Gastrocnemius medialis (tissue), 4 donors: Measurements from ENCODE around the gene DTHD1. TPM values are rescaled to one million over a fixed set of nuclear protein-coding genes. Genes with fewer than 3 reads are reported as not detected.

Experiments used
- ATAC-seq, 2 donors: fragments of 150-250 bp; one replicate each; pipeline ENCODE4 v1.9.1; 2016
- DNase-seq, 2 donors: peaks; one replicate each; pipeline ENCODE4 v3.0.0-alpha.2; 2019
- H3K27ac ChIP-seq, 4 donors: fragments of 200-600 bp; sonication (generic); 1 replicate in 1 of 4; 2 replicates in 3 of 4; pipeline ENCODE4 v1.5.1; 2016 to 2018; ENCODE audit warnings: mild to moderate bottlenecking in 2 of 4, moderate library complexity in 1 of 4
- H3K27me3 ChIP-seq, 3 donors: fragments of 200-600 bp; sonication (generic) in 2 of 3; 1 replicate in 1 of 3; 2 replicates in 2 of 3; pipeline versions ENCODE4 v1.5.1 to v1.6.0; 2016 to 2019; ENCODE audit warnings: mild to moderate bottlenecking in 1 of 3, moderate library complexity in 1 of 3
- H3K36me3 ChIP-seq, 2 donors: fragments of 200-600 bp; sonication (generic) in 1 of 2; one replicate each; pipeline ENCODE4 v1.5.1; 2017 to 2018
- H3K4me1 ChIP-seq, 2 donors: fragments of 200-600 bp; sonication (generic) in 1 of 2; one replicate each; pipeline ENCODE4 v1.5.1; 2016 to 2017; ENCODE audit warnings: mild to moderate bottlenecking in 2 of 2
- H3K4me3 ChIP-seq, 4 donors: fragments of 200-600 bp; sonication (generic) in 3 of 4; 1 replicate in 1 of 4; 2 replicates in 3 of 4; pipeline ENCODE4 v1.5.1; 2016 to 2019; ENCODE audit warnings: mild to moderate bottlenecking in 2 of 4
- H3K9me3 ChIP-seq, 3 donors: fragments of 200-600 bp; sonication (generic) in 2 of 3; 1 replicate in 1 of 3; 2 replicates in 2 of 3; pipeline ENCODE4 v1.5.1; 2016 to 2019
- CTCF ChIP-seq, 5 experiments: fragments of 450-650 bp in 3 of 5; fragments of 200-600 bp in 2 of 5; sonication (generic) in 2 of 5; IDR thresholded peaks in 4 of 5; conservative IDR thresholded peaks in 1 of 5; 1 replicate in 4 of 5; 2 replicates in 1 of 5; pipeline ENCODE4 v1.5.1; 2016 to 2019; ENCODE audit warnings: antibody characterized with exemption in 5 of 5, mild to moderate bottlenecking in 3 of 5, moderate library complexity in 3 of 5
- POLR2A ChIP-seq, 2 donors: fragments of 450-650 bp; IDR thresholded peaks; one replicate each; pipeline ENCODE4 v1.6.1; 2017; ENCODE audit warnings: antibody characterized with exemption in 2 of 2, mild to moderate bottlenecking in 2 of 2, moderate library complexity in 2 of 2
- in situ Hi-C, 4 donors: fragments of 200-750 bp; cut with MboI; loops; one replicate each; pipeline versions ENCODE4 v1.15.0 to v1.8.0; 2017; ENCODE audit warnings: low sequenced_read_pairs in 4 of 4
- intact Hi-C: fragments of 100-400 bp; cut with DNase I; formaldehyde crosslinking; loops from one replicate; pipeline ENCODE4 v1.15.1; 2023; ENCODE audit warnings: low total_unique reads
- total RNA-seq, 4 donors: library from RNA; depleted of rRNA; stranded (reverse); fragments of >200 nt; gene quantifications; one replicate each; pipeline versions ENCODE4 v1.1.0 to v1.2.3, GENCODE V29; 2016

DTHD1 gene
- total RNA-seq, 4 donors from 2014 or later = 0.10 TPM; not detected in 3

GRCh38 chr4:36326476-36327029, 45.1 kb downstream of the DTHD1 start:
- DNase-seq (no peak), ATAC-seq (no peak)
- H3K4me3 ChIP-seq = no peak overlapping the region
- no peak for TF ChIP-seq POLR2A (IDR thresholded peaks at IDR 0.05)
- no peak for TF ChIP-seq CTCF (IDR thresholded peaks at IDR 0.05 in 4 of 5, conservative IDR thresholded peaks at IDR 0.05 in 1 of 5)
- no peaks in the 10 kb centered on the region for H3K9me3 ChIP-seq
- no peaks in the 10 kb centered on the region for H3K27me3 ChIP-seq
- intact Hi-C loops = no loop called here
- no peak overlapping the region for H3K27ac ChIP-seq
- H3K4me1 ChIP-seq = no peaks in the 10 kb centered on the region
- in situ Hi-C loops = no loop called here
- H3K36me3 ChIP-seq = no peaks in the 10 kb centered on the region

DNA sequence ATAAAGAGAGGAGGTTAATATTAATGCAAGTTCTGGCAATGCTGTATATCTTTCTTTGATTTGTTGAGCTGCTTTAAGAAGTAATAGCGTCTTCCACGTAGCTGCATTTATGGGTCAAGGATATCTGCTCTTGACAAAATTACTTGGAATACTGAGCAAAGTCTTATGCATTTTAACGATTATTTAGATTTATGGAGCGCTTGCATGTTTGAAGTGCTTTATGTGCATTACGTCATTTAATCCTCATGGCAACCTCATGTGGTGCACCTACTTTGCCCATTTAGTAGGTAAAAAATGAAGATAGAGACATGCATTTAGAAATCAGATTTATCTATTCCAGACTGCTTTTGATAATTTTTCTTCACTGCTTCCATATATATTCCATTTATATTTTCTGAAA, 46.0 kb downstream of the DTHD1 start:
- intact Hi-C loops = no loop called here
- no peak overlapping the region for H3K4me3 ChIP-seq
- no peak for DNase-seq
- no peaks in the 10 kb centered on the region for H3K4me1 ChIP-seq
- no peaks in the 10 kb centered on the region for H3K36me3 ChIP-seq
- H3K9me3 ChIP-seq = no peaks in the 10 kb centered on the region
- no peak overlapping the region for H3K27ac ChIP-seq
- in situ Hi-C loops = no loop called here
- TF ChIP-seq CTCF (IDR thresholded peaks at IDR 0.05 in 4 of 5, conservative IDR thresholded peaks at IDR 0.05 in 1 of 5) (no peak), POLR2A (IDR thresholded peaks at IDR 0.05) (no peak)
- no peak for ATAC-seq
- no peaks in the 10 kb centered on the region for H3K27me3 ChIP-seq

GRCh38 chr4:36328130-36328529, 46.7 kb downstream of the DTHD1 start:
- H3K9me3 ChIP-seq = no peaks in the 10 kb centered on the region
- H3K4me1 ChIP-seq = no peaks in the 10 kb centered on the region
- H3K27me3 ChIP-seq = no peaks in the 10 kb centered on the region
- DNase-seq = no peak
- in situ Hi-C loops (no loop called here), intact Hi-C loops (no loop called here)
- no peak overlapping the region for H3K4me3 ChIP-seq
- no peak for TF ChIP-seq CTCF (IDR thresholded peaks at IDR 0.05 in 4 of 5, conservative IDR thresholded peaks at IDR 0.05 in 1 of 5)
- TF ChIP-seq POLR2A (IDR thresholded peaks at IDR 0.05) = no peak
- no peaks in the 10 kb centered on the region for H3K36me3 ChIP-seq
- no peak for ATAC-seq
- H3K27ac ChIP-seq = no peak overlapping the region

- no peaks in the 10 kb centered on the region for H3K27me3 ChIP-seq
- ATAC-seq (no peak), DNase-seq (no peak)
- no peaks in the 10 kb centered on the region for H3K9me3 ChIP-seq
- TF ChIP-seq CTCF (IDR thresholded peaks at IDR 0.05 in 4 of 5, conservative IDR thresholded peaks at IDR 0.05 in 1 of 5) = no peak
- no peak for TF ChIP-seq POLR2A (IDR thresholded peaks at IDR 0.05)
- H3K36me3 ChIP-seq = no peaks in the 10 kb centered on the region
- in situ Hi-C loops = no loop called here
- no peak overlapping the region for H3K4me3 ChIP-seq
- no peak overlapping the region for H3K27ac ChIP-seq
- intact Hi-C loops = no loop called here
- no peaks in the 10 kb centered on the region for H3K4me1 ChIP-seq
Observed at GRCh38 chr4:36329228-36329627, 47.8 kb downstream of the DTHD1 start.

DNA sequence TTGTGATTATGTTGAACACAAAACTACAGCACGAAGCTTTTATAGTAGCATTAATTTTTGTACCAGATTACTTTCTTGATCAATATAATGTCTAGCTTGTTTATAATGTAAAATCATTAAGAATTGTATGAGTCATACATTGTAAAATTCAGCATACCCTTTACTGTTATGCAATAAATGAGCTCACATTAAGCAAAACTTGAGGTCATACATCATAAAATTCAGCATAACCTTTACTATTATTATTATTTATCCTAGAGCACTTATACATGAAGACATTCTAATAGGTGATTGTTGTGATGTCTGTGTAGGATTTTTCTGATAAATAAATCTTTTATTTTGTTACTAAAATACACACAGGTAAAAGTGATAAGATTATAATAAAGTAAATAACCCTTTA, 49.4 kb downstream of the DTHD1 start:
- Histone ChIP-seq H3K27ac (no peak overlapping the region), H3K4me1 (no peaks in the 10 kb centered on the region), H3K4me3 (no peak overlapping the region), H3K36me3 (no peaks in the 10 kb centered on the region), H3K27me3 (no peaks in the 10 kb centered on the region), H3K9me3 (no peaks in the 10 kb centered on the region)
- TF ChIP-seq CTCF (IDR thresholded peaks at IDR 0.05 in 4 of 5, conservative IDR thresholded peaks at IDR 0.05 in 1 of 5) (no peak), POLR2A (IDR thresholded peaks at IDR 0.05) (no peak)
- intact Hi-C loops = no loop called here
- DNase-seq = no peak
- ATAC-seq = no peak
- in situ Hi-C loops = no loop called here
